OCI-LY1 (cell line): Measurements from ENCODE around the gene TBC1D10A.
A peak's percentile ranks its signal among the peaks of the same experiment; 100 is the strongest.

ENCODE experiments used
- H2AFZ ChIP-seq: fragments of 200-600 bp; sonication (generic), shearing (Covaris generic); 2 replicates; pipeline ENCODE4 v1.6.0; 2014; ENCODE audit warnings: antibody characterized with exemption, mild to moderate bottlenecking, low read length
- H3F3A ChIP-seq: fragments of 200-600 bp; sonication (generic), shearing (Covaris generic); 2 replicates; pipeline ENCODE4 v1.6.0; 2014; ENCODE audit warnings: mild to moderate bottlenecking, antibody characterized with exemption, low read length, moderate library complexity; ENCODE audit not compliant: insufficient read depth
- H3K27ac ChIP-seq: fragments of 200-600 bp; sonication (generic); 2 replicates; pipeline ENCODE4 v1.5.1; 2014; ENCODE audit warnings: low read length, mixed run types, mild to moderate bottlenecking, low read depth; ENCODE audit not compliant: poor library complexity, severe bottlenecking
- H3K27me3 ChIP-seq: fragments of 200-600 bp; sonication (generic); 2 replicates; pipeline ENCODE4 v1.6.0; 2014; ENCODE audit warnings: antibody characterized with exemption, mild to moderate bottlenecking, low read length, moderate library complexity; ENCODE audit not compliant: insufficient read depth
- H3K36me3 ChIP-seq: fragments of 200-600 bp; sonication (generic); 2 replicates; pipeline ENCODE4 v1.6.1; 2014; ENCODE audit warnings: mild to moderate bottlenecking, antibody characterized with exemption, low read length, moderate library complexity, mixed read lengths; ENCODE audit not compliant: insufficient read depth
- H3K4me1 ChIP-seq: fragments of 200-600 bp; sonication (generic); 2 replicates; pipeline ENCODE4 v1.5.1; 2014; ENCODE audit warnings: mild to moderate bottlenecking, low read length, moderate library complexity; ENCODE audit not compliant: insufficient read depth, severe bottlenecking
- H3K4me2 ChIP-seq: fragments of 200-600 bp; sonication (generic), shearing (Covaris generic); 2 replicates; pipeline ENCODE4 v1.6.1; 2014; ENCODE audit warnings: low read length
- H3K4me3 ChIP-seq: fragments of 200-600 bp; sonication (generic); 2 replicates; pipeline ENCODE4 v1.5.1; 2014; ENCODE audit warnings: low read length, low read depth, mild to moderate bottlenecking, mixed read lengths; ENCODE audit not compliant: poor library complexity, severe bottlenecking
- H3K79me2 ChIP-seq: fragments of 200-600 bp; shearing (Covaris generic); 2 replicates; pipeline ENCODE4 v1.6.1; 2016; ENCODE audit warnings: mixed run types, low read length, mixed read lengths; ENCODE audit not compliant: insufficient read depth
- H3K9ac ChIP-seq: fragments of 200-600 bp; sonication (generic), shearing (Covaris generic); 2 replicates; pipeline ENCODE4 v1.6.1; 2014; ENCODE audit warnings: mild to moderate bottlenecking, low read length, mixed read lengths
- H3K9me2 ChIP-seq: fragments of 200-600 bp; sonication (generic), shearing (Covaris generic); 2 replicates; pipeline ENCODE4 v1.6.1; 2014; ENCODE audit warnings: low read depth, mild to moderate bottlenecking, low read length, mixed read lengths
- H3K9me3 ChIP-seq: fragments of 200-600 bp; shearing (Covaris generic); 2 replicates; pipeline ENCODE4 v1.6.1; 2014; ENCODE audit warnings: low read length, mixed read lengths
- H4K20me1 ChIP-seq: fragments of 200-600 bp; sonication (generic), shearing (Covaris generic); 2 replicates; pipeline ENCODE4 v1.6.0; 2016; ENCODE audit warnings: mild to moderate bottlenecking, low read length; ENCODE audit not compliant: insufficient read depth
- CTCF ChIP-seq: fragments of 200-600 bp; sonication (generic), shearing (Covaris generic); IDR thresholded peaks from 2 replicates; pipeline ENCODE4 v1.5.1; 2017; ENCODE audit warnings: mild to moderate bottlenecking, antibody characterized with exemption, low read length, moderate library complexity, mixed read lengths
- EZH2 ChIP-seq: fragments of 200-600 bp; sonication (generic), shearing (Covaris generic); IDR thresholded peaks from 2 replicates; pipeline ENCODE4 v1.8.0; 2017; ENCODE audit warnings: borderline replicate concordance, mixed run types, mild to moderate bottlenecking, antibody characterized with exemption, low read length, moderate library complexity, mixed read lengths

TBC1D10A gene

DNA sequence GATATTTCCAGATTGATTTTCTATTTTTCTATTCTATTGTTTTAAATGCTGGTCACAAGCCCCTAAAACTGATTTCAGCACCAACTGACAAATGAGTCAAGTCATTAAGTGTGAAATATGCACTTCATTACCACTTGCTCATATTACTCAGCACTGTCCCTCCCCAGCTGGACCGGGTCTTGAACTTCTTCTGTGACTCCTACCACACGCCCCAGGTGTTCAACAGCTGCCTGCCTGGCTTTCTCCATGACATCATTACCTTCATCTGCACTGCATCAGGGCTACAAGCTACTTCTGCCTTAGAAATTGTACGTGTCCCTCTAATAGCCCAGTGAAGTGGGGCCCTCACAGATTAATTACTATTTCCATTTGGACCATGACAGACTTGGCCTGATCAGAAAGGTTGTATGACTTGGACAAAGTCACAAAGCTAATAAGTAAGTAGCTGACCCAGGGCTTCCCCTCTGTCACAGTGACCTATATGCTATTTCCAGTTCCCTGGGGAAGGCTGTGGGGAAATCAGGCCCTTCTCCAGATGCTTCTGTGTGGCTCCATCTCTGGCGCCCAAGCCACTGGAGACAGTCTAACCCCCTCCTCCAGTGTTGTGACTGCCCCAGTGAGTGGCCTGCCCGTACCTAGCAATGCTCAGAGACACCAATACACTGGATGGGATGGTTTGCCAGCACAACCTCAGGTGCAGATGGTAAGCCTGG is 18.1 kb downstream of the TBC1D10A start:
- Histone ChIP-seq H3F3A (0 out of 2 replicates have a peak, but pooled peaks cover 3% of the 10 kb centered on the region), H3K4me3 (no peak overlapping the region), H3K27me3 (no peaks in the 10 kb centered on the region), H4K20me1 (no peaks in the 10 kb centered on the region), H3K9me3 (no peaks in the 10 kb centered on the region), H3K27ac (peak overlapping the region; percentile 99), H3K9me2 (no peaks in the 10 kb centered on the region), H3K4me2 (peak overlapping the region; percentile 22; the same call in 1 of the 2 replicates), H3K9ac (peak overlapping the region; percentile 8; the same call in 1 of the 2 replicates), H3K4me1 (peaks cover 79% of the 10 kb centered on the region), H3K79me2 (no peaks in the 10 kb centered on the region), H3K36me3 (no peaks in the 10 kb centered on the region), H2AFZ (no peak overlapping the region)
- TF ChIP-seq EZH2 (no peak), CTCF (no peak)

DNA sequence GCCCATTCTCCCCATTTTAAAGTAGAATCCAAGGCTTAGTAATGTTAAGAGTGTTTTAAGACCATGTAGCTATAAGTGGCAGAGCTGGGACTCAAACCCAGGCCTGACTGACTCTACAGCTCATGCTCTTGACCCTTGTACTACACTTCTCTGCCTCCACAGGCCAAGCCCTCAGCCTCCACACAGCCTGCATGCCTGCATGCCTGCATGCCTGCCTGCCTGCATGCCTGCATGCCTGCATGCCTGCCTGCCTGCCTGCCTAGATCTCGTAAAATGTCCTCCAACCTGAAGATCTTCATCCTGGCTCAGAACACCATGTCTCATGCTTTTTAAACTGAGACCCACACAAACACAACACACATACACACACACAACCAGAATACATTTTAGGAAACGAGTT is 18.6 kb downstream of the TBC1D10A start:
- H3F3A ChIP-seq, result 0 out of 2 replicates have a peak, but pooled peaks cover 3% of the 10 kb centered on the region
- no peaks in the 10 kb centered on the region for H3K9me3 ChIP-seq
- no peaks in the 10 kb centered on the region for H4K20me1 ChIP-seq
- H3K36me3 ChIP-seq, result no peaks in the 10 kb centered on the region
- H3K27ac ChIP-seq, result peak overlapping the region; percentile 99
- peak overlapping the region; percentile 8; the same call in 1 of the 2 replicates for H3K9ac ChIP-seq
- TF ChIP-seq EZH2 (no peak), CTCF (no peak)
- peaks cover 85% of the 10 kb centered on the region for H3K4me1 ChIP-seq
- H3K4me2 ChIP-seq, result peak overlapping the region; percentile 22; the same call in 1 of the 2 replicates
- no peaks in the 10 kb centered on the region for H3K79me2 ChIP-seq
- H2AFZ ChIP-seq, result no peak overlapping the region
- no peaks in the 10 kb centered on the region for H3K27me3 ChIP-seq
- H3K4me3 ChIP-seq, result no peak overlapping the region
- H3K9me2 ChIP-seq, result no peaks in the 10 kb centered on the region

DNA sequence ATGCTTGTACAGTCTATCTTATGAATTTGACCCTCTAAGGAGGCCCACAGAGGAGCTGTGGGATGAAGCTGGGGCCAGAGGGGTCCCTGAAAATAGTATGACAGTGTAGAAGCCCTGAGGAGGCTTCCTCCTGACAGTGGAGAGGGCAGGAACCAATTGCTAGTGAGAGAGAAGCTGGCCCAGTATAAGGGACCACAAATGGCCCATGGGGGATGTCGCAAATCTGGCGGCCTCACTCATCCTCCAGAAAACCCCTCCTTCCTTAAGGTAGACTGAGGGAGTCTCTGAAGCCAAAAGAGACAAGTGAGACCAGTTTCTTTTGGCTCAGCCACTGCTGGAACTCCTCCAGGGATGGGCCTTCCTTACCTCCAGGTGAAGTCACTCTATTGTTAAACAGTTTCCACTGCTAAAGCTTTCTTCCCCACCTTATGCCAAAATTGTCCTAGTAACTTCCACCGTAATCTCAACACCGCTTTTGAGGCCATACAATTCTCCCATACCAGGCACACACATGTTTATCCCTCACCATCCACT is 19.6 kb downstream of the TBC1D10A start:
- Histone ChIP-seq H3K4me1 (peaks cover 95% of the 10 kb centered on the region), H3K27me3 (no peaks in the 10 kb centered on the region), H3K9ac (peak overlapping the region; percentile 79), H3K27ac (peak overlapping the region; percentile 99), H2AFZ (no peak overlapping the region), H3F3A (0 out of 2 replicates have a peak, but pooled peaks cover 3% of the 10 kb centered on the region), H3K4me2 (peak overlapping the region; percentile 78), H3K9me3 (no peaks in the 10 kb centered on the region), H4K20me1 (no peaks in the 10 kb centered on the region), H3K4me3 (peak overlapping the region; percentile 50), H3K9me2 (no peaks in the 10 kb centered on the region), H3K79me2 (no peaks in the 10 kb centered on the region), H3K36me3 (peaks cover 1% of the 10 kb centered on the region; the same call in 1 of the 2 replicates)
- no peak for TF ChIP-seq EZH2
- no peak for TF ChIP-seq CTCF
